NCI-H1694 treated with DMSO at 0.1 percent for 48 hours (cell line): Measurements from ENCODE around the gene NID1.

ENCODE experiments used
- DNase-seq: peaks from one replicate; lab custom pipeline; 2025; lab: John Stamatoyannopoulos, UW

Gene NID1, protein sequence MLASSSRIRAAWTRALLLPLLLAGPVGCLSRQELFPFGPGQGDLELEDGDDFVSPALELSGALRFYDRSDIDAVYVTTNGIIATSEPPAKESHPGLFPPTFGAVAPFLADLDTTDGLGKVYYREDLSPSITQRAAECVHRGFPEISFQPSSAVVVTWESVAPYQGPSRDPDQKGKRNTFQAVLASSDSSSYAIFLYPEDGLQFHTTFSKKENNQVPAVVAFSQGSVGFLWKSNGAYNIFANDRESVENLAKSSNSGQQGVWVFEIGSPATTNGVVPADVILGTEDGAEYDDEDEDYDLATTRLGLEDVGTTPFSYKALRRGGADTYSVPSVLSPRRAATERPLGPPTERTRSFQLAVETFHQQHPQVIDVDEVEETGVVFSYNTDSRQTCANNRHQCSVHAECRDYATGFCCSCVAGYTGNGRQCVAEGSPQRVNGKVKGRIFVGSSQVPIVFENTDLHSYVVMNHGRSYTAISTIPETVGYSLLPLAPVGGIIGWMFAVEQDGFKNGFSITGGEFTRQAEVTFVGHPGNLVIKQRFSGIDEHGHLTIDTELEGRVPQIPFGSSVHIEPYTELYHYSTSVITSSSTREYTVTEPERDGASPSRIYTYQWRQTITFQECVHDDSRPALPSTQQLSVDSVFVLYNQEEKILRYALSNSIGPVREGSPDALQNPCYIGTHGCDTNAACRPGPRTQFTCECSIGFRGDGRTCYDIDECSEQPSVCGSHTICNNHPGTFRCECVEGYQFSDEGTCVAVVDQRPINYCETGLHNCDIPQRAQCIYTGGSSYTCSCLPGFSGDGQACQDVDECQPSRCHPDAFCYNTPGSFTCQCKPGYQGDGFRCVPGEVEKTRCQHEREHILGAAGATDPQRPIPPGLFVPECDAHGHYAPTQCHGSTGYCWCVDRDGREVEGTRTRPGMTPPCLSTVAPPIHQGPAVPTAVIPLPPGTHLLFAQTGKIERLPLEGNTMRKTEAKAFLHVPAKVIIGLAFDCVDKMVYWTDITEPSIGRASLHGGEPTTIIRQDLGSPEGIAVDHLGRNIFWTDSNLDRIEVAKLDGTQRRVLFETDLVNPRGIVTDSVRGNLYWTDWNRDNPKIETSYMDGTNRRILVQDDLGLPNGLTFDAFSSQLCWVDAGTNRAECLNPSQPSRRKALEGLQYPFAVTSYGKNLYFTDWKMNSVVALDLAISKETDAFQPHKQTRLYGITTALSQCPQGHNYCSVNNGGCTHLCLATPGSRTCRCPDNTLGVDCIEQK

DNA sequence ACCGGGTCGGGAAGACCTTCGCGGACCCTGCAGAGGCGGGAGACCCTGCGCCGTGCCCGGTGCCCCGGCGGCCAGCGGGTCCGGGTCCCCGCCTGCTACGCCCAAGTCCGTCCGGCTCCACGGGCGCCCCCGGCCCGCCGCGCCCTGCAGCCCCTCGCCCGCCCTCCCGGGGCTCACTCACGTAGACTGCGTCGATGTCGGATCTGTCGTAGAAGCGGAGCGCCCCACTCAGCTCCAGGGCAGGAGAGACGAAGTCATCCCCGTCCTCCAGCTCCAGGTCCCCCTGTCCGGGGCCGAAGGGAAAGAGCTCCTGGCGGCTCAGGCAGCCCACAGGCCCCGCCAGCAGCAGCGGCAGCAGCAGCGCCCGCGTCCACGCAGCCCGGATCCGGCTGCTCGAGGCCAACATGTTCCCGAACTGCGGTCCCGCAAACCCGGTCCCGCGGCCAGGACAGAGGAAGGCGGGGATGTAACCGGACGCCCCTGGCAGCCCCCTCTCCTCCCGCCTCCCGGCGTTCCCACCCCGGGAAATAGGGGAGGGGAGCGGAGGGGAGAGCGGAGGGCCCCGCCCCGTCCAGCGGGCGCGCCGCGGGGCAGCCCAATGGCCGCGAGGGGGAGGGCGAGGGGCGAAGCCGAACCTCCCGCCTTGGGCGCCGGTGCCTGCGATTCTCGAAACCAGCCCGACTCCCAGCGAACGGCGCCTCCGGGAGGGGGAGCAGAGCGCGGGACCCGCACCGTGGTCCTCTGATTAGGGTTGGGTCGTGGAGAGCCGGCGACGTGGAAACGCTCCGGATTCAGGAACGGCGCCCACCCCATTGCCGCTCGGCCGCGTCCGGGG, at the start of gene NID1:
TSS of gene NID1 (minus strand) at position 417 of the 835 bp plus-strand sequence. CDS start at position 406, 11 bp downstream.
- no peak for DNase-seq

DNA sequence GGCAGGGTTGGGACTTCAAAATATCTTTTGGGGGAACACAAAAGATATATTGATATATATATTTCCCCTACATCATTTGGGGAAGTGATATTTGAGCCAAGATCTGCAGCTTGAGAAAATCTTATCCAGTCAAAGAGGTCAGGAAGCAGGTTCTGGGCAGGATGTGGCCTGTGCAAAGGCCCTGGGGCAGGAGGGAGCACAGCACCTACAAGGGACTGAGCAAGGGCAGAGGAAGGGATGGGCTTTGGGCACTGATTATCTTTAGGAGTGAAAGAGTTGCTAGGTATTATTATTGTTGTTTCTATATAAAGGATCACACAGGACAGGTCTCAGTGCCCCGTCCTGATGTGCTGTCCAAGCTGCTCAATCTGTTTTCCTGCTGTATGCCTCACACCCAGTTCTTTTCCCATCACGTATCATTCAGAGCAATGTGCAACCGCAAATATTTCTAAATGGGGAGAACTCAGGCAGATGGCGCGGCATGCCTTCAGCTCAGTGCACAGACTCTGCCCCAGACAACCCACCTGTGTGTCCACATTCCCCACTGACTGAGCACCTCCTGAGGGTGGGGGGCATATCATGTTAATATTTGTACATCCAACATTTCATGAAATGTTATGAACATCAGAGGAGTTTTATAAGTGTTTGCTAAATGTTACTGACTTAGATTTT, 49.3 kb upstream of the NID1 start:
- DNase-seq: no peak

DNA sequence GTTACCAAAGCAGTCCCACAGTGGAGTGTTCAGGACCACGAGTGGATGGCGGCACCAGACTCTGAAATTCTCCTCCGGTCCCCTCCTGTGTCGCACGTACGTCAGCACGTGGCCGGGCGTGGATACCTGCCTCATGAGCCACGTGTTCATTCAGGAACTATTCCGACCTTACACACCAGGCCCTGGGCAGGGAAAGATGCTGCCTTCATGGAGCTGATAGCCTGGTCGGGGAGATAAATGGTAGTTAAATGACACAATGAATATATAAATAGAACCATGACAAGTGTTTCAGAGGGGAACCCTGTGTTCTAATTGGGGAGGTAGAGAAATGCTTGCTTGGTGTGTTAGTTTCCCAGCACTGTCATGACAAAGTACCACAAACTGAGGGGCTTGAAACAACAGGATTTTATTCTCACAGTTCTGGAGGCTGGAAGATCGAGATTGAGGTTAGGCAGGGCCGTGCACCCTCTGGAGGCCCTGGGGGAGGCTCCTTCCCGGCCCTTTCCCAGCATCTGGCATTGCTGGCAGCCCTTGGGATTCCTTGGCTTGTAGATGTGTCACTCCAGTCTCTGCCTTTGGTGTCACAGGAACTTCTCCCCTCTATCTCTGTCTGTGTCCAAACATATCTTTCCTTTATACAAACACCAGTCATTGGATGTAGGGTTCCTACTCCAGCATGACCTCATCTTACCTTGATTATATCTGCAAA, 48.6 kb upstream of the NID1 start:
- DNase-seq: no peak

DNA sequence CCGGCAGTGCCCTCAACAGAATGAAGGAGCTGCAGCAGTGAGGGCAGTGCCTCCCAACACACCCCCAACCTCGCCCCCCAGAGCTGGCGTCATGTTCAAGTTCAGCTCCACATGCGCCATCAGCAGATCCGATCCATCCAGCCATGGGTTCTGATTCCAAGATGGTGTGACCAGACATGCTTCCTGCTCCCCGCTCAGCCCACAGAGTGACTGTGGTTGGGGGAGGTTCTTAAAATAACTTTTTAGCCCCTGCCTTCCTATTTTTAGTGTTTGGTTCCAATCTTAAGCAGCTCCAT, 47.4 kb upstream of the NID1 start:
- no peak for DNase-seq

DNA sequence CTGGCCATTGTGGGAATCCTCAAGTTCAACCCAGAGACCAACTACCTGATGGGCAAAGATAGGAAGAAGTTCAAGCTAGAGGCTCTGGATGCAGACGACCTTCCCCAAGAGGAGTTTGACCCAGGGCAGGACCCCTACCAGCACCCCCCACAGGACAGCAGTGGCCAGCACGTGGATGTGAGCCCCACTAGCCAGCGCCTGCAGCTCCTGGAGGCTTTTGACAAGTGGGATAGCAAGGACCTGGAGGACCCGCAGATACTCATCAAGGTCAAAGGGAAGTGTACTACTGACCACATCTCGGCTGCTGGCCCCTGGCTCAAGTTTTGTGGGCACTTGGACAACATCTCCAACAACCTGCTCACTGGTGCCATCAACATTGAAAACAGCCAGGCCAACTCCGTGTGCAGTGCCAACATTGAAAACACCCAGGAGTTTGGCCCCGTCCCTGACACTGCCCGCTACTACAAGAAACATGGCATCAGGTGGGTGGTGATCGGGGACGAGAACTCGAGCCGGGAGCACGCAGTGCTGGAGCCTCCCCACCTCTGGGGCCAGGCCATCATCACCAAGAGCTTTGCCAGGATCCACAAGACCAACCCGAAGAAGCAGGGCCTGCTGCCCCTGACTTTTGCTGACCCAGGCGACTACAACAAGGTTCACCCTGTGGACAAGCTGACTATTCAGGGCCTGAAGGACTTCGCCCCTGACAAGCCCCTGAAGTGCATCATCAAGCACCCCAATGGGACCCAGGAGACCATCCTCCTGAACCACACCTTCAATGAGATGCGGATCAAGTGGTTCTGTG, 46.8 kb upstream of the NID1 start:
- no peak for DNase-seq

DNA sequence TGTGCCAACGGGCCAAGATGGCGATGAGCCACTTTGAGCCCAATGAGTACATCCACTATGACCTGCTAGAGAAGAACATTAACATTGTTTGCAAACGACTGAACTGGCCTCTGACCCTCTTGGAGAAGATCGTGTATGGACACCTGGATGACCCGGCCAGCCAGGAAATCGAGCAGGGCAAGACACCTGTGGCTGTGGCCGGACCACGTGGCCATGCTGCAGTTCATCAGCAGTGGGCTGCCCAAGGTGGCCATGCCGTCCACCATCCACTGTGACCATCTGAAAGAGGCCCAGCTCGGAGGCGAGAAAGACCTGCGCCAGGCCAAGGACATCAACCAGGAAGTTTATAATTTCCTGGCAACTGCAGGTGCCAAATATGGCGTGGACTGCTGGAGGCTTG, 45.2 kb upstream of the NID1 start:
- DNase-seq: no peak

DNA sequence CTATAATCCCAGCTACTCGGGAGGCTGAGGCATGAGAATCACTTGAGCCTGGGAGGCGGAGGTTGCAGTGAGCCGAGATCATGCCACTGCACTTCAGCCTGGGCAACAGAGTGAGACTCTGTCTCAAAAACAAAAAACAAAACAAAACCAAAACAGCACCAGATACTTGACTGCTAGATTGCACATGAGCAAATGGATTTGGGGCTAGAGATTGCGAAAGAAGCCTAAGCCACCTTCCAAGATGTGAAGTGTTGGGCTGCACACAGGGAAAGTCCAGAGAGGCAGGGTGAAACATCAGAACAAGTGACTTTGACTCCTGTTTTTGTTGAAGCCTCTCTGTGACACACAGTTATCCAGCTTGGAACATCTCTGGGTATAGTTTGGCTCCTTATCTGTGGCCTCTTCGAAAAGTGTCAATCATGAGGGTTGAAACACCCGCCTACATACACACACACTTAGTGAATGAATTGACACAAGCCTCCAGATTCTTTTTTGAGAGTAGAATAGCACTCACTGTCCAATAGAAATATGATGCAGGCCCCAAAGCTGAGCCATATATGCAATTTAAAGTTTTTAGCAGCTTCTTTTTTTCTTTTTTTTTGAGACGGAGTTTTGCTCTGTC, 43.2 kb upstream of the NID1 start:
- DNase-seq: no peak

DNA sequence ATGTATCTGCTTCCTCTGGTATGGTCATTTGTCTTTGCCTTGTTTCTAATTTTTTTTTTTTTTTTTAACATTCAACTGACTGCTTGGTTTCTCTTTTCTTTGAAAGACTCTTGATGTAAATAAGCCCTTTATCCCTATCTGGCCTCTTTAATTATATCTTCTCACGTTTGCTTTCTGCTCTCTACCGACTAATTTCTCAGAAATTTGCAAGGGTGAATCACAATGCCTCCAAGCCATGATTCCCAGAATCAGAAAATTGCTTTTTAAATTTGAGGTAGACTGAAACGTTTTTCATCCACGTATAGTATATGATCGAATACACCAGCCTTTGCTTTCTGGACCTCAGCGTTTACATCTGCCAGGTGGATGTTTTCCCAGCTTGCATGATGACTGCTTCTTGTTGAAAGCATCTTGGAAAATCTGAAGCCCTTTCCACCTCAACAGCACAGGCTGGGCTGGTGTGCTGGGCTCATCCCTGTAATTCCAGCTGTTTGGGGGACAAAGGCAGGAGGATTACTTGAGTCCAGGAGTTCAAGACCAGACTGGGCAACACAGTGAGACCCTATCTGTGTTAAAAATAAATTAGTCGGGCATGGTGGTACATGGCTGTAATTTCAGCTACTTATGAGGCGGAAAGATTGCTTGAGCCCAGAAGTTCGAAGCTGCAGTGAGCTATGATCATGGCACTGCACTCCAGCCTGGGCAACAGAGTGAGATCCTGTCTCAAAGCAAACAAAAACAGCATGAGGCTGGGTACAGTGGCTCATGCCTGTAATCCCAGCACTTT, 42.4 kb upstream of the NID1 start:
- no peak for DNase-seq

DNA sequence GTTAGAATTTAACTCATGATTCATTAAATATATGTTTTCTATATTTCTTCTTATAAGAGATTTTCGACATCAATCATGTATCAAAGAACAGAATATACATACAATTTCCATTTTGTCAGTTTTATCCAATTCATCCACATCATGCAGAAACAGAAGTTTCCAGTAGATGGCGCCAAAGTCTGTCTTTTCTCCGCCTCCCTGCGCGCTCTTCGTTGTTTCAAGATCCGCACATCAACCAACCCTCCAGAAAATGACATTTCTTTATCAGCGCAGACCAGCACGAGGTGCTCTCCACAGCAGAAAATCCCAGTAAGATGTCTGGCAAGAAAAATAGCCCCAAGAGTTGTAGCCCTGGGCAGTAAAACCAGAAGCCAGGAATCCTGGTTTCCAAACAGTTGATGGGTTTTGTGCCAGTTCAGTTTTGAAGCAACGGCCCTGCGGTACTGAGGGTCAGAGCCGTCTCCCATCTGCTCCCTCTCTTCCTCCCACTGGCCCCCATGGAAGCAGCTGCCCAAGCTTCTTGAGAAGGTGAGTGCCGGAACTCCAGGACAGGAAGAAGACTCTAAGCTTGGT, 38.8 kb upstream of the NID1 start:
- DNase-seq: peak; percentile 64

DNA sequence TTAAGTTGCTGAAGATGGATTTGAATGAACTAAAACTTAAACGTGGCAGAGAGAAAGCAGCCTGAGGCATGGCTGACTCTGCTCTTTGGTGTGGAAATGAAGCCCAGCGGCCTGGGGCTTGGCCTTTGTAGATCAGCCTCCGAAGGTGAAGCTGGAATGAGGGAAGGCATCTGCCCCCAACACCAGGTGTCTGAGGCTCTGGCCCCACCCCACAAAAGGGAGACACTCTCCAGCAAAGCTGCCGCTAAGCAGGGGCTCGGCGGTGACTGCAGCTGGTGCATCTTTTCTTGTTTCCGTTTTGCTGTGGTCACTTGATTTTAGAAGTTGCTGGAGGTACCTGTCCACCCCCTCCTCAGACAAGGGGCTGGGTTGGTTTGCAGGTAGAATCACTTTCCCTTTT, 38.2 kb upstream of the NID1 start:
- no peak for DNase-seq

DNA sequence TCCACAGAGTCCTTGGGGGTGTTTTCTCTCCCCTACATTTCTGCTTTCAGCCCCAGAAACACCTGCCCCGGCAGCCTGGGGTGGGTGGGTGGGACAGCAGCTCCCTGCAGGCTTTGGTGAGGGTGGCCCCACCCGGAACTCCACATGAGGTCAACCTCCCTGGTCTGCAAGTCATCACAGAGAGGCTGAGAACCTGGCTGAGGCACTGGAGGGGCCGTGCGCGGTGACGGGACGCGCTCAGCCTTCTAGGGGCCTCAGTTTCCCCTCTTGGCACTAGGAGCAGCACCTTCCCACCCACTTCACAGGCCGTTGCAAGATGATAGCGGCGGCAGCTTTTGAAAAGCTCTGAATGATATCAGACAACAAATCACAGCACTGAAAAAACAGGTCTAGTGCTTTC, 37.7 kb upstream of the NID1 start:
- no peak for DNase-seq

DNA sequence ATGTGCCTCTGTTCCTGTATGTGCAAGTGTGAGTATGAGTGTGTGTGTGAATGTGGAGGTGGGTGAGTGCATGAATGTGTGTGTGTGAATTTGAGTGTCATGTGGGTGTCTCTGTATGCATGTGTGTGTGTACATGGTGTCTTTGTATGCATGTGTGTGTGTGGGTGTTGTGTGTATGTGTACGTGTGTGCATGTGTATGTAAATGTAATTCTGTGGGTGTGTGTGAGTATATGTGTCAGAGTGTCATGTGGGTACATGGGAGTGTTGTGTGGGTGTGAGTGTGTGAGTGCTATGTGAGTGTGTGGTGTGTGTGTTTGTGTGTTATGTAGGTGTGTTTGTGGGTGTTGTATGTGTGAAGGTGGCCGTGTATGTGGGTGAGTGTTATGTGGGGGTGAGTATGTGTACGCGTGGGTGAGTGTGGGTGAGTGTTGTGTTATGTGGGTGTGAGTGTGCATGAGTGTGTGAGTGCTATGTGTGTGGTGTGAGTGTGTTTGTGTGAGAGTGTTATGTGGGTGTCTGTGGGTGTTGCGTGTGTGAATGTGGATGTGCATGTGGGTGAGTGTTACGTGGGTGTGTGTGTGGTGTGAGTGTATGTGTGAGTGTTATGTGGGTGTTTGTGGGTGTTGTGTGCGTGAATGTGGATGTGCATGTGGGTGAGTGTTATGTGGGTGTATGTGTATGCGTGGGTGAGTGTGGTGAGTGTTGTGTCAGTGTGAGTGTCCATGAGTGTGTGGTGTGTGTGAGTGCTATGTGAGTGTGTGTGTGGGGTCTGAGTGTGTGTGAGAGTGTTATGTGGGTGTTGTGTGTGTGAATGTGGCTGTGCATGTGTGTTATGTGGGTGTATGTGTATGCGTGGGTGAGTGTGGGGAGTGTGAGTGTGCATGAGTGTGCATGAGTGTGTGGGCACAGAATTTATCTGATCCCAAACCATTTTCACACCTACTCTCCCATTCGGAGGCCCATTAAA, 36.6 kb upstream of the NID1 start:
- no peak for DNase-seq

DNA sequence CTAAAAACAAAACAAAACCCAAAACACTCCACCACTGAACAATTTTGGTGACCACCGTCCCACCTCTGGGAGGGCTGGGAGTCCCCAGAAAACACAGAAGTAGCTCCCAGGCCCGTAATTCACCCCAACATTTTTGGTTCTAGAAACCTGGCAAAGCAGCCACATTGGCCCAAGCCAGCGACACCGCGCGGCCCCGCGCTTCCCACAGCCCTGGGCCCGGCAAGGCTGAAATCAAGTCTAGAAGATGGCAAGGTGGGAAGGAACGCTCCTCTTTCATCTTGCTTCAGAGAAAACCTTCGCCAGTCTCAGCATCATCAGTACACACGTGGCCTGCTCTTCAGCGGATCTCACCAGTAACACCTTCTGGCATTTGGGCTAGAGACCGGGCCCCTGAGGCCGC, 35.9 kb upstream of the NID1 start:
- DNase-seq: no peak

DNA sequence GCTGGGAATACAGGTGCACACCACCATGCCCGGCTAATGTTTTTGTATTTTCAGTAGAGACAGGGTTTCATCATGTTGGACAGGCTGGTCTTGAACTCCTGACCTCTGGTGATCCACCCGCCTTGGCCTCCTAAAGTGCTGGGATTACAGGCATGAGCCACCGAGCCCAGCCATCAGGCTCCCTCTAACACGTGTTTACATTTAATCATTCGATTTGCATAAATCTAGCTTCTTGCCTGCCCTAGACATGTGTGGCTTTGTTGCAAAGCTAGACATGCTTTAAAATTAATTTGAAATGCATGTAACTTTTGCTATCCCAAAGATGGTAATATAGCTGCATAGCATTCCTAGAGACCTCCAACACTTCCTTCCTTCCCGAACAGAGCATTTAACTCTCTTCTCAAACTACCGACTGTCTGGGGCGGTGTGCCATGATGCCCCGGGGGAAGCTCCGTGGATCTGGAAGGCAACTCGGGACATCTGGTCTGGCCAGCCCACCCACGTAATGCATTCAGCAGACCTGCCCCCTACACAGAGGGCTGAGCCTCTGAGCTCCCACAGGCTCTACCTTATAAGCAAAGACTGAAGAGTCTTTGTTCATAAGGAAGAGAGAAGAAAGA, 34.6 kb upstream of the NID1 start:
- DNase-seq: no peak

DNA sequence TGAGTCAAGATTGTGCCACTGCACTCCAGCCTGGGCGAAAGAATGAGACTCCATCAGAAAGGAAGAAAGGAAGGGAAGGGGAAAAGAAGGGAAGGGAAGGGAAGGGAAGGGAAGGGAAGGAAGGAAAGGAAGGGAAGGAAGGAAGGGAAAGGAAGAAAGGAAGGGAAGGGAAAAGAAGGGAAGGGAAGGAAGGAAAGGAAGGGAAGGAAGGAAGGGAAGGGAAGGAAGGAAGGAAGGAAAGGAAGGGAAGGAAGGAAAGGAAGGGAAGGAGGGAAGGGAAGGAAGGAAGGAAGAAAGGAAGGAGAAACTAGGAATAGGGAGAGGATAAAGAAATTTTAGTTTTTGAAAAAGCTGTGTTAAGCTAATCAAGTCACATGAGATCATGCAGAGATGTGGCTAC, 33.4 kb upstream of the NID1 start:
- DNase-seq: no peak
